ENCODE results near the gene NLRP14. TPM values are rescaled to one million over a fixed set of nuclear protein-coding genes. Genes with fewer than 3 reads are reported as not detected.

Gene NLRP14
- total and polyA plus RNA-seq, 2 donors (not counting 3 experiments of a cell fraction or from before 2014, with no cell fraction given), result 0.24 to 0.26 TPM

DNA sequence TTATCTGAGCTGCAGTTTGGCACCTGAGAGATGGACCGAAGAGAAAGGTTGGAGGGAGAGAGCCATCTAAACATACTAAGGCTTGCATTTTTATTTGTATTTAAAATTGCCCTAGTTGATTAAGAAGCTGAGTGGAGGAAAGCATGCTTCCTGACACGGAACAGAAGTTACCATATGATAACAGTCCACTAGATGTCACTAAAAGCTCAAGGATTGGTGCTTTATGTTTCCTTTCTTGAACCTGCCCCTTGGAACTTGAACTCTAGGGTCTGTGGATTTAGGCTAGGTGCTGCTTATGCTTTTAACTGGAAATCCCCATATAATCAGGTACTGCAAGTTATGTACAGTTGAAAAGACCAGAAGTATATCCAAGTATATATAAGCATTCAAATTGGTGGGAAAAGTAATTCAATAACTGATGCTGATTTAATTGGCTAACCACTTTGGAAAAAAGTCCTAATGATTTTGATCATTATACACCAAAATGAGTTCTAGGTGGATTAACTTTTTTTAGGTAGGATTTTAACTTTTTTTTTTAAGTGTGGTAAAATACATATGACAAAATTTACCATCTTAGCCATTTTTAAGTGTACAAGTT, 78.1 kb downstream of the NLRP14 start:
- Histone ChIP-seq H3K36me3 (ENCODE audit: control insufficient read depth in 2 of 2, extremely low read depth in 1 of 2, insufficient read depth in 2 of 2, low read length in 2 of 2) (no peaks in the 10 kb centered on the region), H3K27me3 (ENCODE audit: control insufficient read depth in 2 of 2, insufficient read depth in 2 of 2, low read length in 2 of 2) (peaks cover 0 to 11% of the 10 kb centered on the region in 2 experiments), H2AFZ (ENCODE audit: low read depth, low read length) (no peak overlapping the region), H3K9me3 (replicated peaks; ENCODE audit: control insufficient read depth, insufficient read depth, low read length) (no peaks in the 10 kb centered on the region), H3K79me2 (ENCODE audit: control insufficient read depth, insufficient read depth, low read length) (no peaks in the 10 kb centered on the region), H3K27ac (ENCODE audit: insufficient read depth, low read depth, low read length) (no peak overlapping the region), H3K9me1 (replicated peaks; ENCODE audit: control insufficient read depth, extremely low read depth, insufficient read depth, low read length) (no peaks in the 10 kb centered on the region), H3K4me3 (replicated peaks in 1 of 3; ENCODE audit: insufficient read depth in 1 of 3, low read depth in 1 of 3, low read length in 3 of 3) (no peak overlapping the region), H3K9ac (replicated peaks; ENCODE audit: extremely low read depth, insufficient read depth, low read length) (no peak overlapping the region), H3K4me1 (ENCODE audit: control insufficient read depth, extremely low read depth, insufficient read depth, low read length) (no peaks in the 10 kb centered on the region), H4K20me1 (replicated peaks; ENCODE audit: control insufficient read depth, extremely low read depth, insufficient read depth, low read length) (no peaks in the 10 kb centered on the region), H3K4me2 (ENCODE audit: insufficient read depth, low read length) (no peak overlapping the region)
- BruUV-seq (replicated peaks), result no TSS peak
- peak; percentile 67 for DNase-seq (ENCODE audit: low read depth, low spot score)
- ChIA-PET CTCF (interaction anchor here (0.6 to 4.9 kb wide), 33 partner anchors 8 to 1001 kb away, joined by 3 to 104 read pairs (median 4); partner anchors contain the start of genes EIF3F, NLRP14, SYT9 and ZNF215), POLR2A (no interaction called here)
- TF ChIP-seq FOS (IDR thresholded peaks at IDR 0.05; ENCODE audit: borderline replicate concordance, insufficient read depth, low read length) (no peak), MYC (IDR thresholded peaks at IDR 0.05; ENCODE audit: low read depth, low read length) (no peak)
- TF ChIP-seq, protein P1, sequence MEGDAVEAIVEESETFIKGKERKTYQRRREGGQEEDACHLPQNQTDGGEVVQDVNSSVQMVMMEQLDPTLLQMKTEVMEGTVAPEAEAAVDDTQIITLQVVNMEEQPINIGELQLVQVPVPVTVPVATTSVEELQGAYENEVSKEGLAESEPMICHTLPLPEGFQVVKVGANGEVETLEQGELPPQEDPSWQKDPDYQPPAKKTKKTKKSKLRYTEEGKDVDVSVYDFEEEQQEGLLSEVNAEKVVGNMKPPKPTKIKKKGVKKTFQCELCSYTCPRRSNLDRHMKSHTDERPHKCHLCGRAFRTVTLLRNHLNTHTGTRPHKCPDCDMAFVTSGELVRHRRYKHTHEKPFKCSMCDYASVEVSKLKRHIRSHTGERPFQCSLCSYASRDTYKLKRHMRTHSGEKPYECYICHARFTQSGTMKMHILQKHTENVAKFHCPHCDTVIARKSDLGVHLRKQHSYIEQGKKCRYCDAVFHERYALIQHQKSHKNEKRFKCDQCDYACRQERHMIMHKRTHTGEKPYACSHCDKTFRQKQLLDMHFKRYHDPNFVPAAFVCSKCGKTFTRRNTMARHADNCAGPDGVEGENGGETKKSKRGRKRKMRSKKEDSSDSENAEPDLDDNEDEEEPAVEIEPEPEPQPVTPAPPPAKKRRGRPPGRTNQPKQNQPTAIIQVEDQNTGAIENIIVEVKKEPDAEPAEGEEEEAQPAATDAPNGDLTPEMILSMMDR (IDR thresholded peaks at IDR 0.05; ENCODE audit: extremely low read depth in 1 of 2, insufficient read depth in 1 of 2, low read depth in 1 of 2, low read length in 2 of 2), result peak; percentile 37 to 51
- intact Hi-C loops (cut with micrococcal nuclease), result loop anchor here (1.0 to 5.0 kb wide), 8 partner anchors 180 to 590 kb away; no protein-coding TSS in a partner anchor
- peak; percentile 87 for FAIRE-seq
- dilution Hi-C loops (cut with MboI; ENCODE audit: extremely low pct_ligation_motif_present, low sequenced_read_pairs), result no loop called here

DNA sequence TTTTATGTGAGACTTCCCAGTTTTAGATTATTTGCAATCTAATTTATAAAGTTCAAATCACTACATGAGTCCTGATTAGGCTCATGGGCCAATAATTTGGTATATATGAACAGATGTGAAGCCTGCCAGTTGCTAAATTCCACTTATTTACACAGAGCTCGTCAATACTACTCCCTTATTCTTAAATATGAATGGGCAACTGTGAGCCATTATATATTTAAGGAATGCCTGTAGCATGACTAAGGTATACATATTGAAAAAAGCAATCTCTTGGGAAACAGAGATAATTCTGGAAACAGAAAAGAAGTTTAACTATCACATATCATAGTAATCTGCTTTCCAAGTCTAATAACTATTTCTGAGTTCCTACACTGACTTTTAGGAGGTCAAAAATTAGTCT, 95.5 kb downstream of the NLRP14 start:
- BruUV-seq (replicated peaks), result no TSS peak
- CTCF ChIA-PET, result interaction anchor here (0.9 kb wide), 1 partner anchor 18 kb away, joined by 4 read pairs; no protein-coding TSS in a partner anchor
- H3K36me3 ChIP-seq (ENCODE audit: control insufficient read depth in 2 of 2, extremely low read depth in 1 of 2, insufficient read depth in 2 of 2, low read length in 2 of 2), result no peaks in the 10 kb centered on the region
- H3K9me3 ChIP-seq (replicated peaks; ENCODE audit: control insufficient read depth, insufficient read depth, low read length), result no peaks in the 10 kb centered on the region
- FAIRE-seq (no peak), DNase-seq (ENCODE audit: low read depth, low spot score) (peak; percentile 14)
- no peak overlapping the region for H3K4me2 ChIP-seq (ENCODE audit: insufficient read depth, low read length)
- H4K20me1 ChIP-seq (replicated peaks; ENCODE audit: control insufficient read depth, extremely low read depth, insufficient read depth, low read length), result no peaks in the 10 kb centered on the region
- H3K4me3 ChIP-seq (replicated peaks in 1 of 3; ENCODE audit: insufficient read depth in 1 of 3, low read depth in 1 of 3, low read length in 3 of 3), result no peak overlapping the region
- H2AFZ ChIP-seq (ENCODE audit: low read depth, low read length), result no peak overlapping the region
- H3K9me1 ChIP-seq (replicated peaks; ENCODE audit: control insufficient read depth, extremely low read depth, insufficient read depth, low read length), result no peaks in the 10 kb centered on the region
- peaks cover 2% of the 10 kb centered on the region for H3K4me1 ChIP-seq (ENCODE audit: control insufficient read depth, extremely low read depth, insufficient read depth, low read length)
- intact Hi-C loops (cut with micrococcal nuclease), result no loop called here
- H3K27ac ChIP-seq (ENCODE audit: insufficient read depth, low read depth, low read length), result no peak overlapping the region
- dilution Hi-C loops (cut with MboI; ENCODE audit: extremely low pct_ligation_motif_present, low sequenced_read_pairs), result no loop called here
- H3K27me3 ChIP-seq (ENCODE audit: control insufficient read depth in 2 of 2, insufficient read depth in 2 of 2, low read length in 2 of 2), result peaks cover 0 to 3% of the 10 kb centered on the region in 2 experiments
- H3K79me2 ChIP-seq (ENCODE audit: control insufficient read depth, insufficient read depth, low read length), result no peaks in the 10 kb centered on the region
- POLR2A ChIA-PET, result no interaction called here
- H3K9ac ChIP-seq (replicated peaks; ENCODE audit: extremely low read depth, insufficient read depth, low read length), result no peak overlapping the region
- TF ChIP-seq, protein P2, sequence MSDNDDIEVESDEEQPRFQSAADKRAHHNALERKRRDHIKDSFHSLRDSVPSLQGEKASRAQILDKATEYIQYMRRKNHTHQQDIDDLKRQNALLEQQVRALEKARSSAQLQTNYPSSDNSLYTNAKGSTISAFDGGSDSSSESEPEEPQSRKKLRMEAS (IDR thresholded peaks at IDR 0.05; ENCODE audit: insufficient read depth, insufficient read length), result no peak
- TF ChIP-seq JUN (IDR thresholded peaks at IDR 0.05; ENCODE audit: borderline replicate concordance, insufficient read depth, insufficient read length, low read depth) (peak; percentile 32), FOS (IDR thresholded peaks at IDR 0.05; ENCODE audit: borderline replicate concordance, insufficient read depth, low read length) (peak; percentile 50)
